A673 (cell line): Measurements from ENCODE around the gene SYTL3. TPM values are rescaled to one million over a fixed set of nuclear protein-coding genes. Genes with fewer than 3 reads are reported as not detected.

Experiments
- BruUV-seq: library from RNA; stranded (reverse); fragments of 400-500 nt; replicated peaks from 2 replicates; lab custom pipeline; 2021; lab: Mats Ljungman, UMichigan
- CTCF ChIA-PET: fragments of 300-600 bp; sonication (Branson Sonifier 250); formaldehyde crosslinking; loops from one replicate; lab custom pipeline; 2022; ENCODE audit warnings: antibody characterized with exemption; lab: Charles Lee
- POLR2A ChIA-PET: fragments of 300-600 bp; sonication (Branson Sonifier 250); formaldehyde crosslinking; loops from one replicate; lab custom pipeline; 2022; ENCODE audit warnings: antibody characterized with exemption; ENCODE audit not compliant: low non-redundant PET; lab: Charles Lee
- DNase-seq: peaks from one replicate; pipeline ENCODE4 v3.0.0-alpha.2; 2015; ENCODE audit warnings: low spot score
- H3K27ac ChIP-seq: fragments of 200-600 bp; sonication (generic); 2 replicates; pipeline ENCODE4 v1.5.1; 2016; ENCODE audit warnings: mixed run types, low read depth, mild to moderate bottlenecking, mixed read lengths, antibody characterized with exemption, low read length; ENCODE audit not compliant: poor library complexity, severe bottlenecking
- H3K27me3 ChIP-seq: fragments of 200-600 bp; sonication (generic); replicated peaks from 2 replicates; pipeline ENCODE4 v1.6.1; 2017; ENCODE audit warnings: mixed run types, low read depth, mild to moderate bottlenecking, mixed read lengths, antibody characterized with exemption, low read length; ENCODE audit not compliant: insufficient read depth, poor library complexity
- H3K36me3 ChIP-seq: fragments of 200-600 bp; sonication (generic); 2 replicates; pipeline ENCODE4 v1.6.1; 2016; ENCODE audit warnings: mixed run types, mild to moderate bottlenecking, mixed read lengths, antibody characterized with exemption, low read length; ENCODE audit not compliant: insufficient read depth, poor library complexity, severe bottlenecking
- H3K4me1 ChIP-seq: fragments of 200-600 bp; sonication (generic); 2 replicates; pipeline ENCODE4 v1.6.1; 2017; ENCODE audit warnings: mixed run types, mild to moderate bottlenecking, mixed read lengths, antibody characterized with exemption, low read length; ENCODE audit not compliant: insufficient read depth, poor library complexity, severe bottlenecking
- H3K4me3 ChIP-seq: fragments of 200-600 bp; sonication (generic); 2 replicates; pipeline ENCODE4 v1.5.1; 2016; ENCODE audit warnings: low read depth, mixed run types, mild to moderate bottlenecking, mixed read lengths, low read length; ENCODE audit not compliant: poor library complexity, severe bottlenecking
- H3K9me3 ChIP-seq: fragments of 200-600 bp; sonication (generic); 2 replicates; pipeline ENCODE4 v1.6.1; 2016; ENCODE audit warnings: mixed run types, low read depth, mild to moderate bottlenecking, mixed read lengths, antibody characterized with exemption, low read length; ENCODE audit not compliant: poor library complexity, severe bottlenecking
- EZH2 ChIP-seq: fragments of 200-600 bp; sonication (generic); IDR thresholded peaks from 2 replicates; pipeline ENCODE4 v1.6.1; 2017; ENCODE audit warnings: borderline replicate concordance, low read depth, mild to moderate bottlenecking, mixed read lengths, antibody characterized with exemption, low read length; ENCODE audit not compliant: poor library complexity, severe bottlenecking
- intact Hi-C: fragments of 100-400 bp; cut with micrococcal nuclease; formaldehyde crosslinking; loops from one replicate; pipeline ENCODE4 v1.10.0; 2022; ENCODE audit not compliant: unreplicated experiment
- total RNA-seq: library from RNA; stranded (reverse); gene quantifications from 2 replicates; pipeline ENCODE4 v1.2.3, GENCODE V29; 2021
- TF ChIP-seq, protein P1 (sequence below): fragments of 300-800, 200-600 bp; sonication (generic); conservative IDR thresholded peaks from 2 replicates; pipeline ENCODE4 v1.5.1; 2017; ENCODE audit warnings: low read depth, mild to moderate bottlenecking, antibody characterized with exemption, low read length, moderate library complexity, mixed read lengths

Gene SYTL3
- total RNA-seq, 1 experiment from 2014 or later = 0.82 TPM

DNA sequence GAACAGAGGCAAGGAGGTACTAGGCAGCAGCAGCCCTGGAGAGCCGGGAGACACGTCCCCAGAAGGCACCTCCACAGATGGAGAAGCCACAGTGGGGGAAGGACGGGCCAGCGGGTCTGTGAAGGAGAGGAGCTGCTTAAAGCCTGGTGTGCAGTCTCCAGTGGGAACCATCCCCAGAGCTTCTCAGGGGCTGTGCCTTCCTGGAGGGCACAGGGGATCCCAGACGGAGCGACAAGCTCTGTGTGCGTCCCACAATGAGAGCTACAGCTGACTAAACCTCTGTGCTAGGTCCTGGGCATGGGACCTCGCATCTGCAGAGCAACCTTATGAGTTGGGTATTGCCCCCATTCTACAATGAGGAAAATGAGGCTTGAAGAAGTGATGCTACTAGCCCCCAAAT, 118.6 kb downstream of the SYTL3 start:
- no peak overlapping the region for H3K4me3 ChIP-seq
- H3K27me3 ChIP-seq = no peaks in the 10 kb centered on the region
- POLR2A ChIA-PET = no interaction called here
- DNase-seq = no peak
- CTCF ChIA-PET = no interaction called here
- TF ChIP-seq EZH2 = no peak
- TF ChIP-seq, protein P1, sequence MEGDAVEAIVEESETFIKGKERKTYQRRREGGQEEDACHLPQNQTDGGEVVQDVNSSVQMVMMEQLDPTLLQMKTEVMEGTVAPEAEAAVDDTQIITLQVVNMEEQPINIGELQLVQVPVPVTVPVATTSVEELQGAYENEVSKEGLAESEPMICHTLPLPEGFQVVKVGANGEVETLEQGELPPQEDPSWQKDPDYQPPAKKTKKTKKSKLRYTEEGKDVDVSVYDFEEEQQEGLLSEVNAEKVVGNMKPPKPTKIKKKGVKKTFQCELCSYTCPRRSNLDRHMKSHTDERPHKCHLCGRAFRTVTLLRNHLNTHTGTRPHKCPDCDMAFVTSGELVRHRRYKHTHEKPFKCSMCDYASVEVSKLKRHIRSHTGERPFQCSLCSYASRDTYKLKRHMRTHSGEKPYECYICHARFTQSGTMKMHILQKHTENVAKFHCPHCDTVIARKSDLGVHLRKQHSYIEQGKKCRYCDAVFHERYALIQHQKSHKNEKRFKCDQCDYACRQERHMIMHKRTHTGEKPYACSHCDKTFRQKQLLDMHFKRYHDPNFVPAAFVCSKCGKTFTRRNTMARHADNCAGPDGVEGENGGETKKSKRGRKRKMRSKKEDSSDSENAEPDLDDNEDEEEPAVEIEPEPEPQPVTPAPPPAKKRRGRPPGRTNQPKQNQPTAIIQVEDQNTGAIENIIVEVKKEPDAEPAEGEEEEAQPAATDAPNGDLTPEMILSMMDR = no peak
- peaks cover 8% of the 10 kb centered on the region for H3K4me1 ChIP-seq
- no peaks in the 10 kb centered on the region for H3K9me3 ChIP-seq
- BruUV-seq = no TSS peak
- H3K36me3 ChIP-seq = peaks cover 85% of the 10 kb centered on the region
- intact Hi-C loops = no loop called here
- no peak overlapping the region for H3K27ac ChIP-seq

DNA sequence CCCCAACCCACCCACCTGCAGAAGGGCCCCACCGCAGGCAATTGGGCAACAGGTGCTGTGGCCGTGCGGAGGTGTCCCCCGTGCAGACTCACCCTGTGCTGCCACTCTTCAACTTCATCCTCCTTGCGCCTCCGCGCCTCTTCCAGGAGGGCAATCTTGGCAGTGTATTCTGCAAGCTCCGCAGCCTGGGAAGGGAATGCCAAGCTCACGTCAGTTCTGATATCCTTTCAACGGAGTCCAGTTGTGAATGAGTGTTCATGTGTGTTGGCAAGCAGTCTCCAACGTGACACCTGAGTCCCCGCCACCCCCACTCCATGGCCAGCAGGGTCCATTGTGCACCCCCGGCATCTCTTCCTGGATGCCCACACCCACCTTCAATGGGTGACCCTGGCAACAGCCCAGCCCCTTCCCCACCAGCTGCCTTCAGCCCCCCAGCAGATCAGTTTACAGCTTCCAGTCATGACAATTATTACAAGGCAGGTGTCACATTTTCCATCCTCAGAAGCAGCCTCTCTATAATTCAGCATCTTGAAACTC, 119.4 kb downstream of the SYTL3 start:
- BruUV-seq = no TSS peak
- Histone ChIP-seq H3K27ac (no peak overlapping the region), H3K4me1 (peaks cover 17% of the 10 kb centered on the region), H3K4me3 (no peak overlapping the region), H3K27me3 (no peaks in the 10 kb centered on the region), H3K36me3 (peaks cover 94% of the 10 kb centered on the region), H3K9me3 (no peaks in the 10 kb centered on the region)
- TF ChIP-seq, protein P1 = no peak
- TF ChIP-seq EZH2 = no peak
- ChIA-PET CTCF (interaction anchor here (0.5 kb wide), 1 partner anchor 20 kb away, joined by 4 read pairs; no protein-coding TSS in a partner anchor), POLR2A (interaction anchor here (0.5 kb wide), 1 partner anchor 17 kb away, joined by 7 read pairs; no protein-coding TSS in a partner anchor)
- DNase-seq = no peak
- intact Hi-C loops = no loop called here

DNA sequence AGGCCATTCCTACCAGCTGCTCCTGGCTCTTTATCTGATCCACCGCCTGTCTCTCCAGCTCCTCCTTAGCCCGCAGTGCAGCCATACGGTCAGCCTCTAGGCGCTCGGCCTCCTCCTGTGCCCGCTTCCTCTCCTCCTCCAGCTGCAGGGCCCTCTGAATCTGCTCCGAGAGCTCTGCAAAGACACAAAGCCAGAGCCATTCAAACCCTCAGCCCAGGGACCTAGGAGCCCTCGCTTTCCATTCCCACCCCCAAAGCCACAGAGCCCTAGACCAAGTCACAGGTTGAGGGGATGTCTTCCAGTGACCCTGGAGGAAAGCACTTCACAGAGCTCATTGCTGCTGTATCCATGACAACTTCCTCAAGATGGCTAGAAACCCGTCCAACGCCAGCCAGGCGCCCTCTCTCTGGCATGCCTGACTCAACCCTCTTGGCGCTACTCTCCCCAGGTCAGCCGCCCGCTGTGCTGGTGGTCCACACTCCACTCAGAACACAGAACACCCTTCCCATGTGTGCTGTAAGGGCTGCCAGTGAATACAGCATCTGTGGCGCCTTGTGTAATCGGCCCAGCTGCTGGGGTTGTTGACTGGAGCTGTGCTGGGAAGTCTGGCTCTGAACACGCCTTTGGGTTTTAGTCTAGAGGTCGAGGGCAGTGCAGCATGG, 120.0 kb downstream of the SYTL3 start:
- CTCF ChIA-PET = no interaction called here
- H3K27ac ChIP-seq = no peak overlapping the region
- intact Hi-C loops = no loop called here
- BruUV-seq = no TSS peak
- no peak overlapping the region for H3K4me3 ChIP-seq
- no peak for DNase-seq
- H3K4me1 ChIP-seq = peaks cover 22% of the 10 kb centered on the region
- no peaks in the 10 kb centered on the region for H3K9me3 ChIP-seq
- no peaks in the 10 kb centered on the region for H3K27me3 ChIP-seq
- POLR2A ChIA-PET = interaction anchor here (0.5 kb wide), 1 partner anchor 17 kb away, joined by 7 read pairs; no protein-coding TSS in a partner anchor
- peaks cover 93% of the 10 kb centered on the region for H3K36me3 ChIP-seq
- TF ChIP-seq, protein P1 = no peak
- TF ChIP-seq EZH2 = no peak
